ENCODE measurements around the gene IFIT2.
"Not testable (repeated sequence)": the region's sequence is repeated elsewhere in the genome, so short reads cannot be mapped to it uniquely, and the experiment has no call there.

IFIT2 gene, protein sequence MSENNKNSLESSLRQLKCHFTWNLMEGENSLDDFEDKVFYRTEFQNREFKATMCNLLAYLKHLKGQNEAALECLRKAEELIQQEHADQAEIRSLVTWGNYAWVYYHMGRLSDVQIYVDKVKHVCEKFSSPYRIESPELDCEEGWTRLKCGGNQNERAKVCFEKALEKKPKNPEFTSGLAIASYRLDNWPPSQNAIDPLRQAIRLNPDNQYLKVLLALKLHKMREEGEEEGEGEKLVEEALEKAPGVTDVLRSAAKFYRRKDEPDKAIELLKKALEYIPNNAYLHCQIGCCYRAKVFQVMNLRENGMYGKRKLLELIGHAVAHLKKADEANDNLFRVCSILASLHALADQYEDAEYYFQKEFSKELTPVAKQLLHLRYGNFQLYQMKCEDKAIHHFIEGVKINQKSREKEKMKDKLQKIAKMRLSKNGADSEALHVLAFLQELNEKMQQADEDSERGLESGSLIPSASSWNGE

DNA sequence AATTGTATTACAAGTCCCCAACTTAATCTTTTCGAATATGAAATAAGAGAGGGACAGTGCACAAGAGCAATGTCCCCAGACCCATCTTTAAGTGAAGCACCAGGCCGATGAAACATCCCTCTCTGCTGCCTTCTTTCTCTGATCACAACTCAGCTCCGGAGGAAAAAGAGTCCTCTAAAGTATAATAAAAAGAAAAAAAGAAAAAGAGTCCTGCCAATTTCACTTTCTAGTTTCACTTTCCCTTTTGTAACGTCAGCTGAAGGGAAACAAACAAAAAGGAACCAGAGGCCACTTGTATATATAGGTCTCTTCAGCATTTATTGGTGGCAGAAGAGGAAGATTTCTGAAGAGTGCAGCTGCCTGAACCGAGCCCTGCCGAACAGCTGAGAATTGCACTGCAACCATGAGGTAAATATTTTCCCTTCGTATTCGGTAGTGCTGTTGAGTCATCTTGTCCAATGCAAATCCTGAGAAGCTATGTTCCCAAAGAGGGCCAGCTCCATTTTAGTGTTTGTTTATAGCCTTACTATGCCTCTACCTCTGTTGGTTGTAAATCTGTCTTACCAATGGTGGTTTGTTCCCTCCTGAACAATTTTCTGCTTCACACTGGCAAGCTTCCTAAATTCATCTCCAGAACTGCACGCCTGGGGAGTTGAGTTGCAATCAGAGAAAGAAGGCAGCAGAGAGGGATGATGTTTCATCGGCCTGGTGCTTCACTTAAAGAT, at the start of gene IFIT2:
Gene IFIT2, plus strand, starts transcription at position 326 of the 725 bp plus-strand sequence. Its CDS starts 78 bp downstream, at position 404.
- peak; percentile 85 for DNase-seq (ENCODE audit: low read depth)
- TF ChIP-seq, protein P1, sequence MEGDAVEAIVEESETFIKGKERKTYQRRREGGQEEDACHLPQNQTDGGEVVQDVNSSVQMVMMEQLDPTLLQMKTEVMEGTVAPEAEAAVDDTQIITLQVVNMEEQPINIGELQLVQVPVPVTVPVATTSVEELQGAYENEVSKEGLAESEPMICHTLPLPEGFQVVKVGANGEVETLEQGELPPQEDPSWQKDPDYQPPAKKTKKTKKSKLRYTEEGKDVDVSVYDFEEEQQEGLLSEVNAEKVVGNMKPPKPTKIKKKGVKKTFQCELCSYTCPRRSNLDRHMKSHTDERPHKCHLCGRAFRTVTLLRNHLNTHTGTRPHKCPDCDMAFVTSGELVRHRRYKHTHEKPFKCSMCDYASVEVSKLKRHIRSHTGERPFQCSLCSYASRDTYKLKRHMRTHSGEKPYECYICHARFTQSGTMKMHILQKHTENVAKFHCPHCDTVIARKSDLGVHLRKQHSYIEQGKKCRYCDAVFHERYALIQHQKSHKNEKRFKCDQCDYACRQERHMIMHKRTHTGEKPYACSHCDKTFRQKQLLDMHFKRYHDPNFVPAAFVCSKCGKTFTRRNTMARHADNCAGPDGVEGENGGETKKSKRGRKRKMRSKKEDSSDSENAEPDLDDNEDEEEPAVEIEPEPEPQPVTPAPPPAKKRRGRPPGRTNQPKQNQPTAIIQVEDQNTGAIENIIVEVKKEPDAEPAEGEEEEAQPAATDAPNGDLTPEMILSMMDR (conservative IDR thresholded peaks at IDR 0.05; ENCODE audit: low read depth, low read length): no peak
- H3K4me3 ChIP-seq (ENCODE audit: low read depth, low read length): peak within 1 kb of the TSS; percentile 53

DNA sequence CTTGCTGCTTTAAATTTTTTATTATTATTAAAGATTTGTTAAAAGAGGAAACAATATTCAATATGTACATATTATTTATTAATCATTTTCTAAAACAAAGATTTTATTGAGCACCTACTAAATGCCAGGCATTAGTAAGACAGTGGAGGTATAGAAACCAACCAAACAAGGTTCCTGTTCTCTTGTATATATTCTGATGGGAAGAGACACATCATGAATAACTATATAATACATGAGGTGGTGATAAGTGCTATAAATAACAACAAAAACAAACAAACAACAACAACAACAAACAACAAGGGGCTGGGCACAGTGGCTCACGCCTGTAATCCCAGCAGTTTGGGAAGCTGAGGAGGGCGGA, 49.6 kb upstream of the IFIT2 start:
- TF ChIP-seq, protein P1 (conservative IDR thresholded peaks at IDR 0.05; ENCODE audit: low read depth, low read length): no peak
- DNase-seq (ENCODE audit: low read depth): no peak
- H3K4me3 ChIP-seq (ENCODE audit: low read depth, low read length): peak overlapping the region; percentile 98

DNA sequence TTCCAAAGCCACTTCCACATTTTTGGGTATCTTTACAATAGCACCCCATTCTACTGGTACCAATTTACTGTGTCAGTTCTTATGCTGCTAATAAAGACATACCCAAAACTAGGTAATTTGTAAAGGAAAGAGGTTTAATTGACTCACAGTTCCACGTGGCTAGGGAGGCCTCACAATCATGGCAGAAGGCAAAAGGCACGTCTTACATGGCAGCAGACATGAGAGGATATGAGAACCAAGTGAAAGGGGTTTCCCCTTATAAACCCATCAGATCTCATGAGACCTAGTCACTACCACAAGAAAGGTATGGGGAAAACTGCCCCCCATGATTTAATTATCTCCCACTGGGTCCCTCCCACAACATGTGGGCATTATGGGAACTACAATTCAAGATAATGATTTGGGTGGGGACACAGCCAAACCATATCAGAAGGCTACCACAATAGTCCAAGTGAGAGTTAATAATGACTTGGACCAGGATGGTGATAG, 46.7 kb upstream of the IFIT2 start:
- not testable (repeated sequence) for DNase-seq (ENCODE audit: low read depth); H3K4me3 ChIP-seq (ENCODE audit: low read depth, low read length)

DNA sequence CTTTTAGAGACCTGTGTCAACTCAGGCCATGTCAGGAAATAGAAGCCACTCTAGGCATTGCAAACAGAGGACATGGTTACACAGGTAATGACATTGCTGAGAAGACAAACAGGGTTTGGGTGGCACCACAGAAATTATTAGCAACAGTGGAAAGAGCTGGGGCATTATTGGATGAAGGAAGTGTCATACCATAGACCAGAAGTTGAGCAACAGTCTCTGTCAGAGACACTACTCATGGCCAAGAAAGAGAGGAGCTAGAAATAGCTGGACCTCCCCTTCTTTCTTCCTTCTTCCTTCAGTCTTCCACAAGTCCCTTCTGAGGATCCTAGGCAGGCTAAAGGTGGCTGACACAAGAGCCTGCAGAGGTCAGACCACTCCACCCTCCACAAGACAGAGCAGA, 46.1 kb upstream of the IFIT2 start:
- no peak for DNase-seq (ENCODE audit: low read depth)
- no peak overlapping the region for H3K4me3 ChIP-seq (ENCODE audit: low read depth, low read length)
- TF ChIP-seq, protein P1 (conservative IDR thresholded peaks at IDR 0.05; ENCODE audit: low read depth, low read length): no peak

DNA sequence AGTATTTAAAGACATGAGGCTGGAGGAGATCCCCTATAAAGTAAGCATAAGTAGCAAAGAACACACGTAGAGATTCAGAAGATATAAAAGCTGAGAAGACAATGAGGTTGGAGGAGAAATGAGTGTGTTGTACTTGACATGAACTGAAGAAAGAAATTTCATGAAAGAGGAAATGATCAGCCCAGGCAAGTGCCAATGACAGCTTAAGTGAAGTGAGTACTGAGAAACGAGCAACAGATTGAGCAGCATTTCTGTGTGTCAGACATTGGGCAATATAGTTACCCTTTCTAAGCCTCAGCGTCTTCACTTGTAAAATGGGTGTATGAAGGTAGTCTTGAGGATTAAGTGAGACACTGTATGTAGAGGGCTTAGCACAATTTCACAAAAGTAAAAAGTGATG, 45.5 kb upstream of the IFIT2 start:
- TF ChIP-seq, protein P1 (conservative IDR thresholded peaks at IDR 0.05; ENCODE audit: low read depth, low read length): no peak
- DNase-seq (ENCODE audit: low read depth): no peak
- H3K4me3 ChIP-seq (ENCODE audit: low read depth, low read length): no peak overlapping the region

DNA sequence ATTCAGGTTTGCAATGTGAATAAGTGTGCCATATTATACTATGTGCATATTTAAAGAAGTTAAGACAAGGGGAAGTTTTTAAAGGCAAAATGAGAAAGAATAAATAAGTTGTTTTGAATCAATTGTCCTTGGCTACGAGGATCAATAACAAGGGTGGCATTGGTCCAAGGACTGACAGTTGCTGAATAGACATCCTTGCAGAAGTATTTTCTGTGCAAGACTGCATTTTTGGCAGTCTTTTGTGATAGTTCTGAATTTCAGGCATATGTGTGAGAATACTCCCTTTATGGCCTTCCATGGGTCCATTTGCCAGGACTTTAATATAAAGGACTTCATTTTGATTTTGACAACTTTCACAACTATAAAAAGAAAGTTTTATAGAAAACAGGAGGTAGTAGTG, 44.9 kb upstream of the IFIT2 start:
- TF ChIP-seq, protein P1 (conservative IDR thresholded peaks at IDR 0.05; ENCODE audit: low read depth, low read length): no peak

DNA sequence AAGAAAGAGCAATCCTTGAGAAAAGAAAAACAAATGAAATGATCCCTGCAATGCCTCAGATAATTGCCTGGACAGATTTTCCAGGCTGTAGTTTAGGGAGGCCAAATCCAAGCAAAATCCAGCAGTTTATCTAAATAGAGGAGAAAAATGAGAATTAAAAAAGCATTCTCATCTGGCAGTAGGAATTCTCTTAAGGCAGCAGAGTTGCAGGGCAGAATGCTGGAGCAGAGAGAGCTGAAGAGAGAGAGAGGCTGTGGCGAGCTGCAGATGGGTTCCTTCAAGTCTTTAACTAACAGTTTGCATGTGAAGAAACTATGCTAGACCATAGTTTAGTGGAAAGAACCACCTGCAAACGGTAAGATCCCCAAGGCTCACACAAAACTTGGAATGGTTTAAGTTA, 44.3 kb upstream of the IFIT2 start:
- DNase-seq (ENCODE audit: low read depth): no peak
- TF ChIP-seq, protein P1 (conservative IDR thresholded peaks at IDR 0.05; ENCODE audit: low read depth, low read length): no peak
- no peak overlapping the region for H3K4me3 ChIP-seq (ENCODE audit: low read depth, low read length)

More for the DNA sequence above, 44.9 kb upstream of the IFIT2 start:
- no peak for DNase-seq (ENCODE audit: low read depth)
- no peak overlapping the region for H3K4me3 ChIP-seq (ENCODE audit: low read depth, low read length)
